ENCODE data around the gene TLE1. TPM values are rescaled to one million over a fixed set of nuclear protein-coding genes. Genes with fewer than 3 reads are reported as not detected.

TLE1 gene
- total RNA-seq, 1 experiment from 2014 or later = 49.0 TPM

GRCh38 chr9:81633952-81634854 is 55.1 kb downstream of the TLE1 start:
- Histone ChIP-seq H3K4me3 (ENCODE audit: low read length) (no peak overlapping the region), H3K79me2 (ENCODE audit: low read length) (peaks cover 14% of the 10 kb centered on the region), H2AFZ (ENCODE audit: low read length) (no peak overlapping the region), H3K9me3 (ENCODE audit: low read length) (no peaks in the 10 kb centered on the region), H3K4me2 (ENCODE audit: low read length) (no peak overlapping the region), H4K20me1 (ENCODE audit: low read length) (no peaks in the 10 kb centered on the region), H3K27ac (ENCODE audit: low read length) (no peak overlapping the region), H3K9ac (ENCODE audit: low read length) (no peak overlapping the region), H3K9me2 (replicated peaks; ENCODE audit: low read length) (no peaks in the 10 kb centered on the region), H3K27me3 (ENCODE audit: low read length) (no peaks in the 10 kb centered on the region), H3K4me1 (ENCODE audit: insufficient read depth, low read length) (peaks cover 20% of the 10 kb centered on the region), H3F3A (ENCODE audit: low read length, unreplicated experiment) (peaks cover 8% of the 10 kb centered on the region), H3K36me3 (ENCODE audit: low read depth, low read length) (peaks cover 16% of the 10 kb centered on the region; the same call in 1 of the 2 replicates)
- no TSS peak for BruUV-seq (replicated peaks)
- intact Hi-C loops (cut with micrococcal nuclease) = no loop called here
- no peak for DNase-seq
- ChIA-PET CTCF (no interaction called here), POLR2A (ENCODE audit: unreplicated experiment) (no interaction called here)
- TF ChIP-seq EZH2phosphoT487 (IDR thresholded peaks at IDR 0.05; ENCODE audit: borderline replicate concordance, low read length) (no peak), EZH2 (IDR thresholded peaks at IDR 0.05; ENCODE audit: low read length, unreplicated experiment) (no peak), CTCF (conservative IDR thresholded peaks at IDR 0.05; ENCODE audit: low read depth, low read length) (no peak)
- ATAC-seq = no peak

GRCh38 chr9:81632599-81632998 is 56.7 kb downstream of the TLE1 start:
- DNase-seq (peak; percentile 7), ATAC-seq (no peak)
- no peak overlapping the region for H3K4me3 ChIP-seq (ENCODE audit: low read length)
- H3K4me2 ChIP-seq (ENCODE audit: low read length) = no peak overlapping the region
- BruUV-seq (replicated peaks) = no TSS peak
- H3K9me3 ChIP-seq (ENCODE audit: low read length) = no peaks in the 10 kb centered on the region
- intact Hi-C loops (cut with micrococcal nuclease) = no loop called here
- peaks cover 10% of the 10 kb centered on the region; the same call in 1 of the 2 replicates for H3K79me2 ChIP-seq (ENCODE audit: low read length)
- no peaks in the 10 kb centered on the region for H3K9me2 ChIP-seq (replicated peaks; ENCODE audit: low read length)
- H3F3A ChIP-seq (ENCODE audit: low read length, unreplicated experiment) = peaks cover 9% of the 10 kb centered on the region
- no peak overlapping the region for H3K27ac ChIP-seq (ENCODE audit: low read length)
- H3K27me3 ChIP-seq (ENCODE audit: low read length) = no peaks in the 10 kb centered on the region
- H3K4me1 ChIP-seq (ENCODE audit: insufficient read depth, low read length) = peaks cover 33% of the 10 kb centered on the region
- TF ChIP-seq CTCF (conservative IDR thresholded peaks at IDR 0.05; ENCODE audit: low read depth, low read length) (no peak), EZH2phosphoT487 (IDR thresholded peaks at IDR 0.05; ENCODE audit: borderline replicate concordance, low read length) (no peak), EZH2 (IDR thresholded peaks at IDR 0.05; ENCODE audit: low read length, unreplicated experiment) (no peak)
- no peaks in the 10 kb centered on the region for H4K20me1 ChIP-seq (ENCODE audit: low read length)
- H3K9ac ChIP-seq (ENCODE audit: low read length) = no peak overlapping the region
- ChIA-PET POLR2A (ENCODE audit: unreplicated experiment) (no interaction called here), CTCF (no interaction called here)
- peaks cover 16% of the 10 kb centered on the region; the same call in 1 of the 2 replicates for H3K36me3 ChIP-seq (ENCODE audit: low read depth, low read length)
- H2AFZ ChIP-seq (ENCODE audit: low read length) = no peak overlapping the region

DNA sequence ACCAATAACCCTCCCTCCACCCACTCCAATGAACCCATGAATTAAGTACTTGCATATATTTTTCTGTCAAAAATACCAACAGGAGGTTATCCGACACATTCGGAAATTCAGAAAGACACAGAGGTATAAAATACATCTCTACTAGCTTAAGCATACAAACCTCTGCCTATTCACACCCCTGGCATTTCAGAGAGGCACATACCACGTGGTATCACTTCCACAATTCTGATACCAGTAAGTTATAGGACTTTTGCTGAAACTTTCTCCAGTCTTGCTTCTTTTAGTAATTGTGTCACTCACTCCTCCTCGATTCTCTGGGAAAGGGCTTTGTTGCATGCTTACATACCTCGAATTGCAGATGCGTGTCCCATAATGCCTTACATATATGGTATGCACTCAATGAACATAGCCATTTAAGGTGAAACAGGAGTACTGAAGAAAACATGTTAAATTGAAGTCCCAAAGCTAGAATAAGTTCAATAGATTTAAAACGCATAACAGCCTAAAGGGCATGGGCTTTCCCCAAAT is 58.1 kb downstream of the TLE1 start:
- Histone ChIP-seq H2AFZ (ENCODE audit: low read length) (no peak overlapping the region), H3K79me2 (ENCODE audit: low read length) (peaks cover 12% of the 10 kb centered on the region; the same call in 1 of the 2 replicates), H3K9me3 (ENCODE audit: low read length) (no peaks in the 10 kb centered on the region), H3K4me2 (ENCODE audit: low read length) (no peak overlapping the region), H3F3A (ENCODE audit: low read length, unreplicated experiment) (peaks cover 9% of the 10 kb centered on the region), H3K27me3 (ENCODE audit: low read length) (no peaks in the 10 kb centered on the region), H4K20me1 (ENCODE audit: low read length) (no peaks in the 10 kb centered on the region), H3K9me2 (replicated peaks; ENCODE audit: low read length) (no peaks in the 10 kb centered on the region), H3K4me1 (ENCODE audit: insufficient read depth, low read length) (peaks cover 46% of the 10 kb centered on the region), H3K9ac (ENCODE audit: low read length) (no peak overlapping the region), H3K36me3 (ENCODE audit: low read depth, low read length) (peaks cover 16% of the 10 kb centered on the region; the same call in 1 of the 2 replicates), H3K27ac (ENCODE audit: low read length) (no peak overlapping the region), H3K4me3 (ENCODE audit: low read length) (no peak overlapping the region)
- no peak for TF ChIP-seq EZH2phosphoT487 (IDR thresholded peaks at IDR 0.05; ENCODE audit: borderline replicate concordance, low read length)
- TF ChIP-seq EZH2 (IDR thresholded peaks at IDR 0.05; ENCODE audit: low read length, unreplicated experiment) = no peak
- no peak for TF ChIP-seq CTCF (conservative IDR thresholded peaks at IDR 0.05; ENCODE audit: low read depth, low read length)
- intact Hi-C loops (cut with micrococcal nuclease) = no loop called here
- CTCF ChIA-PET = interaction anchor here (0.7 kb wide), 1 partner anchor 212 kb away, joined by 3 read pairs; no protein-coding TSS in a partner anchor
- ATAC-seq = no peak
- POLR2A ChIA-PET (ENCODE audit: unreplicated experiment) = no interaction called here
- DNase-seq = no peak
- BruUV-seq (replicated peaks) = no TSS peak

Data from PC-3 (cell line).